ENCODE measurements around the gene MUC13.
A peak's percentile ranks its signal among the peaks of the same experiment; 100 is the strongest.

The MUC13 gene

GRCh38 chr3:124941771-124942170 is 7.2 kb upstream of the MUC13 start:
- DNase-seq = no peak

GRCh38 chr3:124939661-124940060 is 5.1 kb upstream of the MUC13 start:
- DNase-seq = no peak

GRCh38 chr3:124938896-124939295 is 4.3 kb upstream of the MUC13 start:
- DNase-seq = no peak

- DNase-seq = no peak
Observed at GRCh38 chr3:124937049-124937448, 2.5 kb upstream of the MUC13 start.

- no peak for DNase-seq
Observed at GRCh38 chr3:124935794-124936542, 1.4 kb upstream of the MUC13 start.

- DNase-seq = no peak
Observed at GRCh38 chr3:124935264-124935663, 713 bp upstream of the MUC13 start.

GRCh38 chr3:124928333-124929202 is 6.0 kb downstream of the MUC13 start:
- DNase-seq = peak; percentile 64

- DNase-seq = no peak
Observed at GRCh38 chr3:124927574-124928045, 6.9 kb downstream of the MUC13 start.

- no peak for DNase-seq
Observed at GRCh38 chr3:124926426-124927101, 8.0 kb downstream of the MUC13 start.

GRCh38 chr3:124924741-124925140 is 9.8 kb downstream of the MUC13 start:
- no peak for DNase-seq

- no peak for DNase-seq
Observed at GRCh38 chr3:124923833-124924232, 10.7 kb downstream of the MUC13 start.

- no peak for DNase-seq
Observed at GRCh38 chr3:124920718-124921117, 13.8 kb downstream of the MUC13 start.

GRCh38 chr3:124919756-124920155 is 14.8 kb downstream of the MUC13 start:
- no peak for DNase-seq

GRCh38 chr3:124918524-124918923 is 16.0 kb downstream of the MUC13 start:
- no peak for DNase-seq

- DNase-seq = no peak
Observed at GRCh38 chr3:124916837-124917409, 17.6 kb downstream of the MUC13 start.

- DNase-seq = no peak
Observed at GRCh38 chr3:124915254-124915653, 19.3 kb downstream of the MUC13 start.

GRCh38 chr3:124907957-124908356 is 26.6 kb downstream of the MUC13 start:
- no peak for DNase-seq

- no peak for DNase-seq
Observed at GRCh38 chr3:124904835-124905492, 29.6 kb downstream of the MUC13 start.

GRCh38 chr3:124903896-124904834 is 30.4 kb downstream of the MUC13 start:
- DNase-seq = no peak

GRCh38 chr3:124896824-124897526 is 37.6 kb downstream of the MUC13 start:
- DNase-seq = no peak

- no peak for DNase-seq
Observed at GRCh38 chr3:124895756-124896155, 38.8 kb downstream of the MUC13 start.
